ENCODE data around the gene DNAJC3. TPM values are rescaled to one million over a fixed set of nuclear protein-coding genes. Genes with fewer than 3 reads are reported as not detected.

The DNAJC3 gene
- total RNA-seq, 1 experiment from 2014 or later = 113 TPM

- Mint-ChIP-seq H3K36me3 (ENCODE audit: insufficient read depth, unreplicated experiment) (peaks cover 2% of the 10 kb centered on the region), H3K27ac (ENCODE audit: low read depth, unreplicated experiment) (peak overlapping the region; percentile 42), H3K4me3 (ENCODE audit: unreplicated experiment) (no peak overlapping the region), H3K9me3 (ENCODE audit: unreplicated experiment) (peaks cover 8% of the 10 kb centered on the region), H3K27me3 (ENCODE audit: insufficient read depth, unreplicated experiment) (no peaks in the 10 kb centered on the region), H3K4me1 (ENCODE audit: insufficient read depth, unreplicated experiment) (peaks cover 19% of the 10 kb centered on the region)
- peak; percentile 93 for DNase-seq (ENCODE audit: unreplicated experiment)
- TF ChIP-seq CTCF (IDR thresholded peaks at IDR 0.05; ENCODE audit: unreplicated experiment) = peak; percentile 97
- CTCF ChIA-PET = interaction anchor here (0.5 to 8.1 kb wide), 134 partner anchors 9 to 1914 kb away, joined by 3 to 265 read pairs (median 4); partner anchors contain the start of genes DNAJC3 and DZIP1
- POLR2A ChIA-PET = interaction anchor here (0.6 to 2.7 kb wide), 13 partner anchors 14 to 1390 kb away, joined by 3 to 19 read pairs (median 4); partner anchors contain the start of genes DNAJC3 and UGGT2
- intact Hi-C loops (cut with micrococcal nuclease) = loop anchor here (1.0 to 5.0 kb wide), 7 partner anchors 157 to 643 kb away; partner anchors contain the start of gene DNAJC3
- BruUV-seq (replicated peaks) = no TSS peak
Observed at GRCh38 chr13:95834134-95834765, 157.3 kb downstream of the DNAJC3 start.

GRCh38 chr13:95841894-95842293, 165.0 kb downstream of the DNAJC3 start:
- POLR2A ChIA-PET = no interaction called here
- DNase-seq (ENCODE audit: unreplicated experiment) = no peak
- no TSS peak for BruUV-seq (replicated peaks)
- Mint-ChIP-seq H3K27ac (ENCODE audit: low read depth, unreplicated experiment) (no peak overlapping the region), H3K36me3 (ENCODE audit: insufficient read depth, unreplicated experiment) (peaks cover 7% of the 10 kb centered on the region), H3K27me3 (ENCODE audit: insufficient read depth, unreplicated experiment) (no peaks in the 10 kb centered on the region), H3K9me3 (ENCODE audit: unreplicated experiment) (peaks cover 15% of the 10 kb centered on the region), H3K4me3 (ENCODE audit: unreplicated experiment) (no peak overlapping the region), H3K4me1 (ENCODE audit: insufficient read depth, unreplicated experiment) (no peaks in the 10 kb centered on the region)
- no peak for TF ChIP-seq CTCF (IDR thresholded peaks at IDR 0.05; ENCODE audit: unreplicated experiment)
- CTCF ChIA-PET = no interaction called here
- intact Hi-C loops (cut with micrococcal nuclease) = no loop called here

GRCh38 chr13:95842898-95843297, 166.0 kb downstream of the DNAJC3 start:
- CTCF ChIA-PET = interaction anchor here (1.9 to 3.1 kb wide), 2 partner anchors 9 to 219 kb away, joined by 7 to 23 read pairs; no protein-coding TSS in a partner anchor
- H3K4me3 Mint-ChIP-seq (ENCODE audit: unreplicated experiment) = no peak overlapping the region
- no TSS peak for BruUV-seq (replicated peaks)
- H3K9me3 Mint-ChIP-seq (ENCODE audit: unreplicated experiment) = peaks cover 17% of the 10 kb centered on the region
- no peaks in the 10 kb centered on the region for H3K27me3 Mint-ChIP-seq (ENCODE audit: insufficient read depth, unreplicated experiment)
- no peaks in the 10 kb centered on the region for H3K4me1 Mint-ChIP-seq (ENCODE audit: insufficient read depth, unreplicated experiment)
- no peak overlapping the region for H3K27ac Mint-ChIP-seq (ENCODE audit: low read depth, unreplicated experiment)
- no peak for DNase-seq (ENCODE audit: unreplicated experiment)
- POLR2A ChIA-PET = interaction anchor here (0.7 kb wide), 1 partner anchor 33 kb away, joined by 3 read pairs; no protein-coding TSS in a partner anchor
- H3K36me3 Mint-ChIP-seq (ENCODE audit: insufficient read depth, unreplicated experiment) = peaks cover 15% of the 10 kb centered on the region
- intact Hi-C loops (cut with micrococcal nuclease) = no loop called here
- TF ChIP-seq CTCF (IDR thresholded peaks at IDR 0.05; ENCODE audit: unreplicated experiment) = no peak

Other genes with a start within 250 kb of the DNAJC3 start
- gene CLDN10, start 124.4 kb upstream of the DNAJC3 start, total RNA-seq (2022) = not detected in 2 replicates
- 16.4 and 22.1 TPM in 2 replicates for gene DZIP1, start 32.4 kb upstream of the DNAJC3 start, total RNA-seq (2022)